H9 (cell line): ENCODE data around the gene ADGRB3. TPM values are rescaled to one million over a fixed set of nuclear protein-coding genes. Genes with fewer than 3 reads are reported as not detected.

Experiments
- DNase-seq: peaks from one replicate; pipeline ENCODE4 v3.0.0-alpha.2; 2017
- H2AFZ ChIP-seq: one replicate; pipeline ENCODE4 v1.6.1; 2013; ENCODE audit warnings: mild to moderate bottlenecking, low read length, control low read depth, moderate library complexity
- H2AK5ac ChIP-seq: 2 replicates; pipeline ENCODE4 v1.6.1; 2013; ENCODE audit warnings: low read length, control low read depth, mixed read lengths; ENCODE audit not compliant: insufficient read length
- H2BK120ac ChIP-seq: one replicate; pipeline ENCODE4 v1.6.1; 2013; ENCODE audit warnings: low read depth, mild to moderate bottlenecking, low read length, control low read depth, inconsistent platforms; ENCODE audit not compliant: poor library complexity, severe bottlenecking
- H2BK12ac ChIP-seq: 2 replicates; pipeline ENCODE4 v1.6.1; 2013; ENCODE audit warnings: low read length, control low read depth, mixed read lengths, low read depth; ENCODE audit not compliant: insufficient read length
- H2BK15ac ChIP-seq: 2 replicates; pipeline ENCODE4 v1.6.1; 2013; ENCODE audit warnings: low read depth, low read length, control low read depth
- H2BK20ac ChIP-seq: one replicate; pipeline ENCODE4 v1.6.1; 2013; ENCODE audit warnings: low read depth, mild to moderate bottlenecking, low read length, control low read depth, inconsistent platforms; ENCODE audit not compliant: poor library complexity, severe bottlenecking
- H2BK5ac ChIP-seq: 2 replicates; pipeline ENCODE4 v1.6.1; 2013; ENCODE audit warnings: low read length, control low read depth, mixed read lengths; ENCODE audit not compliant: insufficient read length
- H3K14ac ChIP-seq: 2 replicates; pipeline ENCODE4 v1.6.1; 2013; ENCODE audit warnings: low read length, control low read depth; ENCODE audit not compliant: insufficient read depth
- H3K18ac ChIP-seq: 2 replicates; pipeline ENCODE4 v1.6.1; 2013; ENCODE audit warnings: low read depth, mild to moderate bottlenecking, mixed read lengths, low read length, control low read depth; ENCODE audit not compliant: insufficient read length
- H3K23ac ChIP-seq: 2 replicates; pipeline ENCODE4 v1.6.1; 2013; ENCODE audit warnings: low read length, control low read depth, mixed read lengths, low read depth; ENCODE audit not compliant: insufficient read length
- H3K23me2 ChIP-seq: 2 replicates; pipeline ENCODE4 v1.6.1; 2013; ENCODE audit warnings: low read depth, mild to moderate bottlenecking, mixed read lengths, low read length, control low read depth; ENCODE audit not compliant: insufficient read length, poor library complexity, severe bottlenecking
- H3K27ac ChIP-seq: 2 replicates; pipeline ENCODE4 v1.5.1; 2013; ENCODE audit warnings: low read length, control low read depth, mixed read lengths, low read depth; ENCODE audit not compliant: insufficient read length
- H3K27me3 ChIP-seq: 2 replicates; pipeline ENCODE4 v1.6.1; 2013; ENCODE audit warnings: low read length, control low read depth, inconsistent platforms; ENCODE audit not compliant: insufficient read depth
- H3K4ac ChIP-seq: 2 replicates; pipeline ENCODE4 v1.6.1; 2013; ENCODE audit warnings: low read depth, mild to moderate bottlenecking, control low read depth, inconsistent platforms, low read length, moderate library complexity
- H3K4me1 ChIP-seq: 2 replicates; pipeline ENCODE4 v1.6.1; 2013; ENCODE audit warnings: low read length, control low read depth, inconsistent platforms; ENCODE audit not compliant: insufficient read depth
- H3K4me2 ChIP-seq: 2 replicates; pipeline ENCODE4 v1.6.1; 2013; ENCODE audit warnings: low read length, control low read depth, mixed read lengths; ENCODE audit not compliant: insufficient read length, insufficient read depth
- H3K56ac ChIP-seq: 2 replicates; pipeline ENCODE4 v1.6.1; 2013; ENCODE audit warnings: low read depth, mild to moderate bottlenecking, mixed read lengths, low read length, control low read depth; ENCODE audit not compliant: insufficient read length
- H3K79me1 ChIP-seq: 2 replicates; pipeline ENCODE4 v1.6.1; 2013; ENCODE audit warnings: low read depth, mild to moderate bottlenecking, moderate library complexity, low read length, control low read depth, inconsistent platforms; ENCODE audit not compliant: insufficient read depth, poor library complexity, severe bottlenecking
- H3K79me2 ChIP-seq: 2 replicates; pipeline ENCODE4 v1.6.1; 2013; ENCODE audit warnings: low read length, control low read depth, inconsistent platforms; ENCODE audit not compliant: insufficient read depth
- H3K9ac ChIP-seq: 2 replicates; pipeline ENCODE4 v1.6.1; 2013; ENCODE audit warnings: low read length, control low read depth, mixed read lengths; ENCODE audit not compliant: insufficient read length; ENCODE audit errors: extremely low read depth
- H3K9me3 ChIP-seq: one replicate; pipeline ENCODE4 v1.6.1; 2013; ENCODE audit warnings: low read depth, low read length, inconsistent platforms; ENCODE audit not compliant: control insufficient read depth
- H3T11ph ChIP-seq: one replicate; pipeline ENCODE4 v1.6.1; 2013; ENCODE audit warnings: mild to moderate bottlenecking, low read length, control low read depth, inconsistent platforms
- H4K20me1 ChIP-seq: one replicate; pipeline ENCODE4 v1.6.1; 2013; ENCODE audit not compliant: control insufficient read depth, insufficient read length, insufficient read depth
- H4K5ac ChIP-seq: 2 replicates; pipeline ENCODE4 v1.6.1; 2013; ENCODE audit warnings: low read depth, mild to moderate bottlenecking, mixed read lengths, low read length, control low read depth; ENCODE audit not compliant: insufficient read length
- H4K8ac ChIP-seq: replicated peaks from 2 replicates; pipeline ENCODE4 v1.6.1; 2013; ENCODE audit warnings: low read length, control low read depth, mixed read lengths, low read depth; ENCODE audit not compliant: insufficient read length
- H4K91ac ChIP-seq: 2 replicates; pipeline ENCODE4 v1.6.1; 2013; ENCODE audit warnings: low read depth, mild to moderate bottlenecking, moderate library complexity, mixed read lengths, low read length, control low read depth; ENCODE audit not compliant: insufficient read length
- H3K27ac Mint-ChIP-seq, 3 experiments: 2 replicates in 2 of 3; 3 replicates in 1 of 3; pipeline ENCODE4 v1.8.0; 2020 to 2021; ENCODE audit warnings: mixed read lengths in 3 of 3, mild to moderate bottlenecking in 1 of 3, moderate library complexity in 1 of 3
- H3K27me3 Mint-ChIP-seq: 2 replicates; pipeline ENCODE4 v1.8.0; 2021; ENCODE audit warnings: low read depth, mild to moderate bottlenecking, moderate library complexity, mixed read lengths
- H3K36me3 Mint-ChIP-seq, 3 experiments: 2 replicates in 2 of 3; 3 replicates in 1 of 3; pipeline ENCODE4 v1.8.0; 2020 to 2021; ENCODE audit warnings: low read depth in 3 of 3, mixed read lengths in 3 of 3; ENCODE audit not compliant: insufficient read depth in 1 of 3
- H3K4me1 Mint-ChIP-seq, 2 experiments: 2 replicates each; pipeline ENCODE4 v1.8.0; 2020; ENCODE audit warnings: mixed read lengths in 2 of 2
- H3K4me3 Mint-ChIP-seq, 2 experiments: 2 replicates in 1 of 2; 3 replicates in 1 of 2; pipeline ENCODE4 v1.8.0; 2020 to 2021; ENCODE audit warnings: mild to moderate bottlenecking in 2 of 2, mixed read lengths in 2 of 2, moderate library complexity in 1 of 2
- H3K9me3 Mint-ChIP-seq, 2 experiments: 2 replicates in 1 of 2; 3 replicates in 1 of 2; pipeline ENCODE4 v1.8.0; 2020; ENCODE audit warnings: mild to moderate bottlenecking in 2 of 2, mixed read lengths in 2 of 2, moderate library complexity in 1 of 2
- CTCF ChIP-seq: fragments of 200-600 bp; sonication (generic); conservative IDR thresholded peaks from 3 replicates; pipeline ENCODE4 v1.8.0; 2021; ENCODE audit warnings: antibody characterized with exemption, mild to moderate bottlenecking
- total RNA-seq: library from RNA; stranded (reverse); gene quantifications from 2 replicates; pipeline ENCODE4 v1.2.1, GENCODE V29; 2021

Gene ADGRB3
- total RNA-seq, 1 experiment from 2014 or later, result 0.37 TPM

GRCh38 chr6:68838571-68838970 is 203.5 kb downstream of the ADGRB3 start:
- no peak for TF ChIP-seq CTCF
- H3K23me2 ChIP-seq, result no peaks in the 10 kb centered on the region
- H3K4me1 Mint-ChIP-seq, result no peaks in the 10 kb centered on the region

More at GRCh38 chr6:68838571-68838970, 203.5 kb downstream of the ADGRB3 start:
- no peak overlapping the region for H2BK20ac ChIP-seq
- H4K8ac ChIP-seq, result no peak overlapping the region
- no peak overlapping the region for H2AK5ac ChIP-seq
- H3K9ac ChIP-seq, result no peak overlapping the region
- H3K18ac ChIP-seq, result no peak overlapping the region
- no peak overlapping the region for H3K27ac ChIP-seq
- no peak overlapping the region for H2BK12ac ChIP-seq
- Mint-ChIP-seq H3K27ac (no peak overlapping the region), H3K36me3 (peaks cover 0 to 8% (median 2%) of the 10 kb centered on the region in 3 experiments; a peak in 3 of 7 replicates), H3K27me3 (no peaks in the 10 kb centered on the region), H3K9me3 (peaks cover 1 to 14% of the 10 kb centered on the region in 2 experiments; a peak in 4 of 5 replicates), H3K4me3 (no peak overlapping the region)
- H3K9me3 ChIP-seq, result no peaks in the 10 kb centered on the region
- no peaks in the 10 kb centered on the region for H3K79me1 ChIP-seq
- no peak overlapping the region for H3K23ac ChIP-seq
- no peaks in the 10 kb centered on the region for H3K4me1 ChIP-seq
- no peak for DNase-seq
- H3K56ac ChIP-seq, result no peak overlapping the region
- H2BK120ac ChIP-seq, result no peak overlapping the region
- no peak overlapping the region for H2AFZ ChIP-seq
- no peak overlapping the region for H2BK15ac ChIP-seq
- H3K27me3 ChIP-seq, result no peaks in the 10 kb centered on the region
- H3K14ac ChIP-seq, result no peak overlapping the region
- H3K79me2 ChIP-seq, result no peaks in the 10 kb centered on the region
- H3T11ph ChIP-seq, result no peak overlapping the region
- no peak overlapping the region for H2BK5ac ChIP-seq
- no peak overlapping the region for H4K5ac ChIP-seq
- no peak overlapping the region for H3K4ac ChIP-seq
- no peaks in the 10 kb centered on the region for H4K20me1 ChIP-seq
- no peak overlapping the region for H3K4me2 ChIP-seq
- no peak overlapping the region for H4K91ac ChIP-seq
